Fibroblast of lung (primary cell): ENCODE data around the gene CSNK1D. TPM values are rescaled to one million over a fixed set of nuclear protein-coding genes. Genes with fewer than 3 reads are reported as not detected.

Experiments used
- DNase-seq, 2 donors: peaks; one replicate each; pipeline versions ENCODE4 v3.0.0 to v3.0.0-alpha.2; 2010; ENCODE audit warnings: low read depth in 2 of 2
- H2AFZ ChIP-seq: 2 replicates; pipeline ENCODE4 v1.5.1; 2012; ENCODE audit warnings: low read length, control low read depth, inconsistent platforms
- H3K27ac ChIP-seq: 2 replicates; pipeline ENCODE4 v1.5.1; 2011; ENCODE audit warnings: low read length, control low read depth; ENCODE audit not compliant: insufficient read depth
- H3K27me3 ChIP-seq: 2 replicates; pipeline ENCODE4 v1.5.1; 2011; ENCODE audit warnings: mild to moderate bottlenecking, low read length; ENCODE audit not compliant: control insufficient read depth, insufficient read depth
- H3K36me3 ChIP-seq: 2 replicates; pipeline ENCODE4 v1.5.1; 2011; ENCODE audit warnings: low read length; ENCODE audit not compliant: control insufficient read depth, insufficient read depth
- H3K4me1 ChIP-seq: 2 replicates; pipeline ENCODE4 v1.5.1; 2011; ENCODE audit warnings: low read length; ENCODE audit not compliant: control insufficient read depth, insufficient read depth; ENCODE audit errors: extremely low read depth
- H3K4me2 ChIP-seq: 2 replicates; pipeline ENCODE4 v1.5.1; 2011; ENCODE audit warnings: low read length, control low read depth; ENCODE audit not compliant: insufficient read depth; ENCODE audit errors: extremely low read depth
- H3K4me3 ChIP-seq, 4 experiments: fragments of 200-600 bp in 1 of 4; sonication (generic) in 1 of 4; replicated peaks in 1 of 4; 2 replicates each; pipeline ENCODE4 v1.5.1; 2011 to 2016; ENCODE audit warnings: low read length in 4 of 4, low read depth in 3 of 4, mild to moderate bottlenecking in 3 of 4, control low read depth in 2 of 4, inconsistent platforms in 1 of 4, mixed read lengths in 1 of 4; ENCODE audit not compliant: insufficient read depth in 1 of 4; ENCODE audit errors: control extremely low read depth in 1 of 4
- H3K79me2 ChIP-seq: 2 replicates; pipeline ENCODE4 v1.5.1; 2012; ENCODE audit warnings: mild to moderate bottlenecking, low read length, inconsistent platforms; ENCODE audit not compliant: control insufficient read depth, insufficient read depth
- H3K9ac ChIP-seq: 2 replicates; pipeline ENCODE4 v1.5.1; 2011; ENCODE audit warnings: mild to moderate bottlenecking, low read length, control low read depth; ENCODE audit not compliant: insufficient read depth
- H3K9me3 ChIP-seq: 2 replicates; pipeline ENCODE4 v1.5.1; 2012; ENCODE audit warnings: low read depth, low read length; ENCODE audit not compliant: control insufficient read depth, insufficient read depth
- H4K20me1 ChIP-seq: 2 replicates; pipeline ENCODE4 v1.5.1; 2011; ENCODE audit warnings: low read length; ENCODE audit not compliant: control insufficient read depth, insufficient read depth; ENCODE audit errors: extremely low read depth
- EZH2 ChIP-seq: IDR thresholded peaks from 2 replicates; pipeline ENCODE4 v1.5.1; 2012; ENCODE audit warnings: low read length, control low read depth, mild to moderate bottlenecking; ENCODE audit errors: missing control alignments
- polyA plus RNA-seq, 2 donors: library from polyadenylated mRNA; depleted of rRNA in 1 of 2; stranded (reverse) in 1 of 2; unstranded in 1 of 2; fragments of >200 nt; gene quantifications; 2 replicates each; pipeline ENCODE4 v1.2.1, GENCODE V29; 2011 to 2012; ENCODE audit warnings: missing spikeins in 1 of 2
- total RNA-seq: library from RNA; depleted of rRNA; stranded (reverse); fragments of >200 nt; gene quantifications from 2 replicates; pipeline ENCODE4 v1.2.1, GENCODE V29; 2014
- TF ChIP-seq, protein P1 (sequence below), 2 donors: IDR thresholded peaks in 1 of 2; conservative IDR thresholded peaks in 1 of 2; 1 replicate in 1 of 2; 2 replicates in 1 of 2; pipeline ENCODE4 v1.5.1; 2011 to 2012; ENCODE audit warnings: low read length in 2 of 2, control low read depth in 1 of 2, inconsistent platforms in 1 of 2, low read depth in 1 of 2, mild to moderate bottlenecking in 1 of 2

CSNK1D gene
- total and polyA plus RNA-seq, 2 donors (not counting 1 experiment from before 2014, with no cell fraction given), result 64.9 to 112 TPM

GRCh38 chr17:82243648-82244412 lies 29.7 kb downstream of the CSNK1D start:
- Histone ChIP-seq H2AFZ (no peak overlapping the region), H3K4me2 (no peak overlapping the region), H4K20me1 (peaks cover 2% of the 10 kb centered on the region), H3K9me3 (no peaks in the 10 kb centered on the region), H3K27me3 (no peaks in the 10 kb centered on the region), H3K27ac (no peak overlapping the region), H3K9ac (no peak overlapping the region), H3K4me3 (no peak overlapping the region), H3K36me3 (peaks cover 60% of the 10 kb centered on the region), H3K79me2 (peaks cover 46% of the 10 kb centered on the region), H3K4me1 (peaks cover 41% of the 10 kb centered on the region)
- TF ChIP-seq EZH2, result no peak
- TF ChIP-seq, protein P1, sequence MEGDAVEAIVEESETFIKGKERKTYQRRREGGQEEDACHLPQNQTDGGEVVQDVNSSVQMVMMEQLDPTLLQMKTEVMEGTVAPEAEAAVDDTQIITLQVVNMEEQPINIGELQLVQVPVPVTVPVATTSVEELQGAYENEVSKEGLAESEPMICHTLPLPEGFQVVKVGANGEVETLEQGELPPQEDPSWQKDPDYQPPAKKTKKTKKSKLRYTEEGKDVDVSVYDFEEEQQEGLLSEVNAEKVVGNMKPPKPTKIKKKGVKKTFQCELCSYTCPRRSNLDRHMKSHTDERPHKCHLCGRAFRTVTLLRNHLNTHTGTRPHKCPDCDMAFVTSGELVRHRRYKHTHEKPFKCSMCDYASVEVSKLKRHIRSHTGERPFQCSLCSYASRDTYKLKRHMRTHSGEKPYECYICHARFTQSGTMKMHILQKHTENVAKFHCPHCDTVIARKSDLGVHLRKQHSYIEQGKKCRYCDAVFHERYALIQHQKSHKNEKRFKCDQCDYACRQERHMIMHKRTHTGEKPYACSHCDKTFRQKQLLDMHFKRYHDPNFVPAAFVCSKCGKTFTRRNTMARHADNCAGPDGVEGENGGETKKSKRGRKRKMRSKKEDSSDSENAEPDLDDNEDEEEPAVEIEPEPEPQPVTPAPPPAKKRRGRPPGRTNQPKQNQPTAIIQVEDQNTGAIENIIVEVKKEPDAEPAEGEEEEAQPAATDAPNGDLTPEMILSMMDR (conservative IDR thresholded peaks at IDR 0.05 in 1 of 2, IDR thresholded peaks at IDR 0.05 in 1 of 2; ENCODE audit: low read depth in 1 of 2, low read length in 2 of 2), result no peak
- peak in 1 of 2 donors; percentile 18 for DNase-seq

- Histone ChIP-seq H4K20me1 (peaks cover 2% of the 10 kb centered on the region), H3K9ac (no peak overlapping the region)
Observed at GRCh38 chr17:82242977-82243647, 30.4 kb downstream of the CSNK1D start.

DNA sequence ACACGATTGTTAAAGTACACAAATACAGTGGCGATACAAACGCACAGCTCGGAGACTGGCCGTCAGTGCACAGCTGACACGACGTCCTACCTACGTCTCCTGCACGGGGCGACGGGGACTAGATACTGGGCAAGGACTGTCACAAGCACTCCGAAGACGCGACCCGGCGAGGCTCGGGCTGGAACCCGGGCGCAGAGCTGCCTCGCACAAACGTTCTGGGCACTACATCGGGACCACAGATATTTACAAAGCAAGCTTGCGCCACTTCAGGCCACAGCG lies 30.9 kb downstream of the CSNK1D start:
- peak overlapping the region; percentile 10 for H3K27ac ChIP-seq
- TF ChIP-seq EZH2, result no peak
- TF ChIP-seq, protein P1 (conservative IDR thresholded peaks at IDR 0.05 in 1 of 2, IDR thresholded peaks at IDR 0.05 in 1 of 2; ENCODE audit: low read depth in 1 of 2, low read length in 2 of 2), result no peak

More at GRCh38 chr17:82242977-82243647, 30.4 kb downstream of the CSNK1D start:
- Histone ChIP-seq H3K4me2 (peak overlapping the region; percentile 15), H3K79me2 (peaks cover 48% of the 10 kb centered on the region), H3K4me3 (no peak overlapping the region), H3K9me3 (no peaks in the 10 kb centered on the region), H2AFZ (no peak overlapping the region), H3K27ac (peak overlapping the region; percentile 10), H3K4me1 (peaks cover 47% of the 10 kb centered on the region), H3K36me3 (peaks cover 57% of the 10 kb centered on the region), H3K27me3 (no peaks in the 10 kb centered on the region)
- DNase-seq, result peak; percentile 81 to 91
- TF ChIP-seq, protein P1 (conservative IDR thresholded peaks at IDR 0.05 in 1 of 2, IDR thresholded peaks at IDR 0.05 in 1 of 2; ENCODE audit: low read depth in 1 of 2, low read length in 2 of 2), result no peak
- no peak for TF ChIP-seq EZH2

More for the DNA sequence above, 30.9 kb downstream of the CSNK1D start:
- H4K20me1 ChIP-seq, result peaks cover 2% of the 10 kb centered on the region
- H3K27me3 ChIP-seq, result no peaks in the 10 kb centered on the region
- H2AFZ ChIP-seq, result no peak overlapping the region
- H3K4me3 ChIP-seq, result no peak overlapping the region
- H3K9me3 ChIP-seq, result no peaks in the 10 kb centered on the region
- peaks cover 50% of the 10 kb centered on the region for H3K4me1 ChIP-seq
- peaks cover 58% of the 10 kb centered on the region for H3K36me3 ChIP-seq
- DNase-seq, result no peak
- H3K9ac ChIP-seq, result no peak overlapping the region
- peak overlapping the region; percentile 15 for H3K4me2 ChIP-seq
- peaks cover 50% of the 10 kb centered on the region for H3K79me2 ChIP-seq
